ENCODE measurements around the gene SMG6.
"Not testable (repeated sequence)": the region's sequence is repeated elsewhere in the genome, so short reads cannot be mapped to it uniquely, and the experiment has no call there.

SMG6 gene

DNA sequence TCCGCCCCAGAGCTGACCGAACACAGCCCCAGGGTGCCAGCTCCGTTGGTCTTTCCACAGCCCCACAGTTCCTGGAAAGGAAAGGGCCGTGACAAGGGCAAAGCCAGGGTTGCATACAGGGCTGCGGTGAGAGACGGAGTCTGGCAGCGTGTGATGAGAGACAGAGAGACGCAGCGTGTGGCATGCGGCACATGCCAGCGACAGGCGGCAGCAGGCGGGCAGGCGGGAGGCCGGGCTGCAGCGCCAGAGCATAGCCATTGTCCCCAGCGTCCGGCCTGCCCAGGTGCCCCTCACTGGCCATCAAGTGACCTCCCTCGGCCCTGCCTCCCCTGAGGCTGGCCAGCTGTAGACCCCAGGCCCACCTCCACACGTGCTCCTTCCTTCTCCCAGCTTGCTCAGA is 287.1 kb downstream of the SMG6 start:
- no peak for DNase-seq (ENCODE audit: low spot score)
- in situ Hi-C loops (cut with MboI; ENCODE audit: low pct_unique_long_range_greater_than_20kb, low sequenced_read_pairs, unreplicated experiment): no loop called here
- TF ChIP-seq, protein P1, sequence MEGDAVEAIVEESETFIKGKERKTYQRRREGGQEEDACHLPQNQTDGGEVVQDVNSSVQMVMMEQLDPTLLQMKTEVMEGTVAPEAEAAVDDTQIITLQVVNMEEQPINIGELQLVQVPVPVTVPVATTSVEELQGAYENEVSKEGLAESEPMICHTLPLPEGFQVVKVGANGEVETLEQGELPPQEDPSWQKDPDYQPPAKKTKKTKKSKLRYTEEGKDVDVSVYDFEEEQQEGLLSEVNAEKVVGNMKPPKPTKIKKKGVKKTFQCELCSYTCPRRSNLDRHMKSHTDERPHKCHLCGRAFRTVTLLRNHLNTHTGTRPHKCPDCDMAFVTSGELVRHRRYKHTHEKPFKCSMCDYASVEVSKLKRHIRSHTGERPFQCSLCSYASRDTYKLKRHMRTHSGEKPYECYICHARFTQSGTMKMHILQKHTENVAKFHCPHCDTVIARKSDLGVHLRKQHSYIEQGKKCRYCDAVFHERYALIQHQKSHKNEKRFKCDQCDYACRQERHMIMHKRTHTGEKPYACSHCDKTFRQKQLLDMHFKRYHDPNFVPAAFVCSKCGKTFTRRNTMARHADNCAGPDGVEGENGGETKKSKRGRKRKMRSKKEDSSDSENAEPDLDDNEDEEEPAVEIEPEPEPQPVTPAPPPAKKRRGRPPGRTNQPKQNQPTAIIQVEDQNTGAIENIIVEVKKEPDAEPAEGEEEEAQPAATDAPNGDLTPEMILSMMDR (IDR thresholded peaks at IDR 0.05; ENCODE audit: extremely low read depth, insufficient read depth, missing control alignments): no peak

DNA sequence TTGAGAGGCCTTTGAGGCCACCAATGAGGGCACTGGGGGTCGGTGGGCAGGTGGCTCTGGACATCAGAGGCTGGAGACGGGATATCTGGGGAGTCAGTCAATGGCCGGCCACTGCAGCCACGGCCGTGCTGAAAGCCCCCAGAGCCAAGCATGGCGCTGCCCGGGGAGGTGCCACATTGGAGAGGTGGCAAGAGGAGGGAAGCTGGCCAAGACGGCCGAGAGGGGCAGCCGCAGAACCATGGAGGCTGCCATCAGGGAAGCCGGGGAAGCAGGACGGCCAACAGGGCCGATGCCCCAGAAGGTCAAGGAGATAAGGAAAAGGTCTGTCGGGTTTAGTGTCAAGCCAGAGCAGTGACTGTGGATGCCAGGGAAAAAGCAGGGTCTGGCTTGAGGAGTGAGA is 288.3 kb downstream of the SMG6 start:
- TF ChIP-seq, protein P1 (IDR thresholded peaks at IDR 0.05; ENCODE audit: extremely low read depth, insufficient read depth, missing control alignments): no peak
- in situ Hi-C loops (cut with MboI; ENCODE audit: low pct_unique_long_range_greater_than_20kb, low sequenced_read_pairs, unreplicated experiment): no loop called here
- no peak for DNase-seq (ENCODE audit: low spot score)

DNA sequence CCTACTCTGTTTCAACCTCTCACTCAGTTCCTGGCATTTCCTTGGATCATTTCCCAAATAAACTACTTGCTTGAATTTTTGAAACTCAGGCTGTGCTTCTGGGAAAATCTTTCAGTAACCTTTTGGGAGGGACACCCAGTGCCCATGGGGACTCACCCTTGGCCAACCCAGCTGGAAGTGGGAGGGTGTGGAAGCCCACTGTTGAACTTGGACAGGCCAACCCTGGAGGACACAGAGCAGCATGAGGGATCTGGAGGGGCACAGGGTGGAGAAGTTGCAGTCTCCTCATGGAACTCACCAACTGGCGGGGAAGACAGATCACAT is 289.6 kb downstream of the SMG6 start:
- DNase-seq (ENCODE audit: low spot score): no peak
- TF ChIP-seq, protein P1 (IDR thresholded peaks at IDR 0.05; ENCODE audit: extremely low read depth, insufficient read depth, missing control alignments): no peak
- in situ Hi-C loops (cut with MboI; ENCODE audit: low pct_unique_long_range_greater_than_20kb, low sequenced_read_pairs, unreplicated experiment): no loop called here

DNA sequence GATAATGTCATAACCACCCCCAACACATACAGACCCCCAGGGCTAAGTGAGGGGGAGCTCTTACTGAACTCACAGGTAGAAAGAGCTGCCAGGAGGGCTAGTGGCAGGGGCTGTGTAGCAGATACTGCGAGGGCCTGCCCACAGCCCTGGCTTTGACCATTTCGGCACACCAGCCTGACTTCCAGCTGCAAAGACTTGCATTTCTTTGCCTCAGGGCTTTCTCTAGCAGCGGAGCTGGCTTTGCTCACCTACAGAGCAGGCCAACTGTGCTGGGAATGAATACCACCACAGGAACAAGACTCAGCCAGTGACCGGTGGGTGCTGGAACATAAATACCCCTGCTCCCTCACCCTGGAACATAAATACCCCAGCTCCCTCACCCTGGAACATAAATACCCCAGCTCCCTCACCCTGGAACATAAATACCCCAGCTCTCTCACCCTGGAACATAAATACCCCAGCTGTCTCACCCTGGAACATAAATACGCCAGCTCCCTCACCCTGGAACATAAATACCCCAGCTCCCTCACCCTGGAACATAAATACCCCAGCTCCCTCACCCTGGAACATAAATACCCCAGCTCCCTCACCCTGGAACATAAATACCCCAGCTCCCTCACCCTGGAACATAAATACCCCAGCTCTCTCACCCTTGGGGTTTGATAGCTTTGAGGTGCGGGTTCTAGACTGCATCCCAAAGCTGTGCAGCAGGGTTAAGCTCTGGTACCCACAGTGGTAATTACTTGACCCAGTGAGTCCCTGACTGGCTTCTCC is 290.2 kb downstream of the SMG6 start:
- in situ Hi-C loops (cut with MboI; ENCODE audit: low pct_unique_long_range_greater_than_20kb, low sequenced_read_pairs, unreplicated experiment); DNase-seq (ENCODE audit: low spot score): not testable (repeated sequence)

DNA sequence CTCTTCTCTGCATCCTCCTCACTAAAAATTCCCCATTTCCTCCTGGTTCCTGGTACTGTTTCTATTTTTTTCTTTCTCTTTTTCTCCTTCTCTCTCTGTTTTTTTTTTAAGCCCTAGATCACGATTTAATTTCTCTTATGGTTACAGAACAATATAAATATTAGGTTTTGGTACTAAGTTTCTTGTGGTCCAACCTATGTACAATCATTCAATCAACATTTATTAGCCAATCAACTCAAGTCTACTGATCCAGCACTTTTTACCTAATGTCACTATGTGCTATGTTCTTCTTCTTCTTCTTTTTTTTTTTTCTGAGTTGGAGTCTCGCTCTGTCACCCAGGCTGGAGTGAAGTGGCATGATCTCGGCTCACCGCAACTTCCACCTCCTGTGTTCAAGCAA is 291.1 kb downstream of the SMG6 start:
- TF ChIP-seq, protein P1 (IDR thresholded peaks at IDR 0.05; ENCODE audit: extremely low read depth, insufficient read depth, missing control alignments): no peak
- in situ Hi-C loops (cut with MboI; ENCODE audit: low pct_unique_long_range_greater_than_20kb, low sequenced_read_pairs, unreplicated experiment): no loop called here
- DNase-seq (ENCODE audit: low spot score): no peak

DNA sequence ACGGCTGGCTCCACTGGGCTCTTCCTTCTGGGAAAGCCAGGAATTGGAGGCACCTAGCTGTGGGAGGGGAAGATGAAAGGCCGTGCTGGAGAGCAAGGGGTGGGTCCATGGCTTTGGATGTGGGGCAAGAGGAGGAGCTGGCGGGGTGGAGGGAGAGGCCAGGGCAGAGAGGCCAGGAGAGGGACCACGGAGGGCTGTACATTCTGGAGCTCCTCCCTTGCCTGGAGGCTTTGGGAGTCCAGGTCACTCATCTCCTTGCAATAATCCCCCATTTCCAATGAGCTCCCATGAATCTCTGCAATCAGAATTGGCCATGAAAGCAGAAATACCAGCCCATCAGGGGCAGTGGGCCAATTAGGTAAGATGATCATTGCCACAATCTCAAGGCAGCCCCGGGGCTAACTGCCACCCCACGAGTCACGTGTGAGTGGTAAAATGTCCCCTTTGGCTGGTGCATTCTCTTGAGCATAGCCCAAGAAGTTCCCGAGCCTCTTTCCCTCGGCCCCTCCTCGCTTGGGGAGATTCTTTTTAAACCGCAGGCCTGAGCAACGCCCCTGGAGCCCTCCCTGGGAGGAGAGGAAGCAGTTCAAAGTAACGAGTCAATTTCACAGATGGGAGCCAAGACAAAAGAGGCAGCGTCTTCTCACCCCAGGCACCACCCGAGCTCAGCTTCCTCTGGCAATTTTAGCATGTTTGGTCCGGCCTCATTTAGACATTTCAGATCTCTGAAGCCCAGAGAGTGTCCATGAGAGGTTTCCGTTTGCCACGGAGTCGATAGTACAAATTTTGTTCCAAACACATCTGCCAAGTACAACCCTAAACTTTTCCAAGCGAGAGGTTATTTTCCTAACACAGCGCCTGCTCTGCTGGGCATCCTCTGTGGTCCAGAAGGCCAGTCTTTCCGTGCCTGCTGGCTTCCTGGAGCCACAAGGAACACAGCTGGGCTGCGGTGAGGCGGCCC is 291.9 kb downstream of the SMG6 start:
- in situ Hi-C loops (cut with MboI; ENCODE audit: low pct_unique_long_range_greater_than_20kb, low sequenced_read_pairs, unreplicated experiment): no loop called here
- TF ChIP-seq, protein P1 (IDR thresholded peaks at IDR 0.05; ENCODE audit: extremely low read depth, insufficient read depth, missing control alignments): no peak
- no peak for DNase-seq (ENCODE audit: low spot score)

All from GM13977 (cell line).